Muscle layer of colon (tissue), 2 donors: Measurements from ENCODE around the gene PLPPR2.

Experiments used
- H3K27ac ChIP-seq: one replicate; pipeline ENCODE4 v1.7.0; 2013; ENCODE audit warnings: low read depth, mild to moderate bottlenecking, low read length, moderate library complexity
- H3K27me3 ChIP-seq, 2 donors: one replicate each; pipeline ENCODE4 v1.7.0; 2013; ENCODE audit warnings: low read length in 2 of 2, mild to moderate bottlenecking in 2 of 2; ENCODE audit not compliant: insufficient read depth in 2 of 2, control insufficient read depth in 1 of 2
- H3K36me3 ChIP-seq: one replicate; pipeline ENCODE4 v1.7.0; 2013; ENCODE audit warnings: mild to moderate bottlenecking, low read length; ENCODE audit not compliant: insufficient read depth
- H3K4me1 ChIP-seq: one replicate; pipeline ENCODE4 v1.7.0; 2013; ENCODE audit warnings: mild to moderate bottlenecking, low read length; ENCODE audit not compliant: insufficient read depth
- H3K4me3 ChIP-seq, 2 donors: one replicate each; pipeline ENCODE4 v1.7.0; 2013; ENCODE audit warnings: low read length in 2 of 2, low read depth in 1 of 2, mild to moderate bottlenecking in 1 of 2, moderate library complexity in 1 of 2
- H3K9ac ChIP-seq: one replicate; pipeline ENCODE4 v1.7.0; 2013; ENCODE audit warnings: low read length
- H3K9me3 ChIP-seq: one replicate; pipeline ENCODE4 v1.7.0; 2013; ENCODE audit warnings: mild to moderate bottlenecking, low read length
- donor health status: abdominal sarcoma.
- donor health status: Adenocarcinoma of cecum.

The PLPPR2 gene

GRCh38 chr19:11363881-11364280 is 8.6 kb downstream of the PLPPR2 start:
- H3K36me3 ChIP-seq = peaks cover 24% of the 10 kb centered on the region
- H3K27ac ChIP-seq = no peak overlapping the region

GRCh38 chr19:11364296-11364904 is 9.2 kb downstream of the PLPPR2 start:
- no peak overlapping the region for H3K27ac ChIP-seq
- no peaks in the 10 kb centered on the region for H3K27me3 ChIP-seq
- H3K36me3 ChIP-seq = peaks cover 24% of the 10 kb centered on the region
- no peaks in the 10 kb centered on the region for H3K9me3 ChIP-seq
- H3K9ac ChIP-seq = no peak overlapping the region
- H3K4me3 ChIP-seq = no peak overlapping the region
- no peaks in the 10 kb centered on the region for H3K4me1 ChIP-seq

More at GRCh38 chr19:11363881-11364280, 8.6 kb downstream of the PLPPR2 start:
- no peak overlapping the region for H3K4me3 ChIP-seq
- H3K27me3 ChIP-seq = no peaks in the 10 kb centered on the region
- no peak overlapping the region for H3K9ac ChIP-seq
- H3K9me3 ChIP-seq = no peaks in the 10 kb centered on the region
- no peaks in the 10 kb centered on the region for H3K4me1 ChIP-seq

GRCh38 chr19:11364935-11365334 is 9.7 kb downstream of the PLPPR2 start:
- H3K27me3 ChIP-seq = no peaks in the 10 kb centered on the region
- H3K36me3 ChIP-seq = peaks cover 24% of the 10 kb centered on the region
- H3K9me3 ChIP-seq = no peaks in the 10 kb centered on the region

GRCh38 chr19:11365557-11366117 is 10.4 kb downstream of the PLPPR2 start:
- Histone ChIP-seq H3K27ac (no peak overlapping the region), H3K9ac (no peak overlapping the region), H3K9me3 (no peaks in the 10 kb centered on the region), H3K4me3 (no peak overlapping the region), H3K4me1 (no peaks in the 10 kb centered on the region), H3K27me3 (no peaks in the 10 kb centered on the region), H3K36me3 (peaks cover 23% of the 10 kb centered on the region)

More at GRCh38 chr19:11364935-11365334, 9.7 kb downstream of the PLPPR2 start:
- H3K4me3 ChIP-seq = no peak overlapping the region
- H3K27ac ChIP-seq = no peak overlapping the region
- no peak overlapping the region for H3K9ac ChIP-seq
- no peaks in the 10 kb centered on the region for H3K4me1 ChIP-seq

GRCh38 chr19:11367528-11367927 is 12.3 kb downstream of the PLPPR2 start:
- H3K9me3 ChIP-seq = no peaks in the 10 kb centered on the region
- H3K27ac ChIP-seq = no peak overlapping the region
- H3K36me3 ChIP-seq = peaks cover 7% of the 10 kb centered on the region
- no peaks in the 10 kb centered on the region for H3K4me1 ChIP-seq
- no peak overlapping the region for H3K9ac ChIP-seq
- no peaks in the 10 kb centered on the region for H3K27me3 ChIP-seq
- no peak overlapping the region for H3K4me3 ChIP-seq

GRCh38 chr19:11370744-11371143 is 15.5 kb downstream of the PLPPR2 start:
- no peak overlapping the region for H3K27ac ChIP-seq
- H3K4me1 ChIP-seq = peaks cover 14% of the 10 kb centered on the region
- H3K27me3 ChIP-seq = no peaks in the 10 kb centered on the region
- H3K9ac ChIP-seq = no peak overlapping the region
- no peaks in the 10 kb centered on the region for H3K36me3 ChIP-seq
- H3K4me3 ChIP-seq = no peak overlapping the region
- H3K9me3 ChIP-seq = no peaks in the 10 kb centered on the region

- H3K4me3 ChIP-seq = peak overlapping the region in 1 of 2 donors; percentile 67
- H3K9me3 ChIP-seq = no peaks in the 10 kb centered on the region
- H3K9ac ChIP-seq = no peak overlapping the region
- no peak overlapping the region for H3K27ac ChIP-seq
- no peaks in the 10 kb centered on the region for H3K36me3 ChIP-seq
- H3K4me1 ChIP-seq = peaks cover 36% of the 10 kb centered on the region
- no peaks in the 10 kb centered on the region for H3K27me3 ChIP-seq
These were observed 18.1 kb downstream of the PLPPR2 start for GRCh38 chr19:11373166-11373884.

GRCh38 chr19:11373885-11374432 is 18.7 kb downstream of the PLPPR2 start:
- Histone ChIP-seq H3K4me3 (peak overlapping the region; percentile 43 to 67), H3K27me3 (no peaks in the 10 kb centered on the region), H3K9me3 (no peaks in the 10 kb centered on the region), H3K27ac (peak overlapping the region; percentile 93), H3K9ac (peak overlapping the region; percentile 8), H3K36me3 (no peaks in the 10 kb centered on the region), H3K4me1 (peaks cover 40% of the 10 kb centered on the region)

GRCh38 chr19:11374433-11375142 is 19.4 kb downstream of the PLPPR2 start, which contains the start of gene SWSAP1:
TSS of gene SWSAP1 (plus strand) at chr19:11374666. CDS start at chr19:11374681, 15 bp downstream.
- Histone ChIP-seq H3K4me3 (peak within 1 kb of the TSS; percentile 43 to 67), H3K9ac (peak within 1 kb of the TSS; percentile 35), H3K27ac (peak within 1 kb of the TSS; percentile 93), H3K9me3 (no peaks in the 10 kb centered on the region), H3K36me3 (no peaks in the 10 kb centered on the region), H3K27me3 (no peaks in the 10 kb centered on the region), H3K4me1 (peaks cover 40% of the 10 kb centered on the region)

GRCh38 chr19:11375143-11375948 is 20.1 kb downstream of the PLPPR2 start:
- Histone ChIP-seq H3K4me1 (peaks cover 46% of the 10 kb centered on the region), H3K9me3 (no peaks in the 10 kb centered on the region), H3K4me3 (peak overlapping the region; percentile 25 to 67), H3K9ac (peak overlapping the region; percentile 35), H3K36me3 (no peaks in the 10 kb centered on the region), H3K27me3 (no peaks in the 10 kb centered on the region), H3K27ac (peak overlapping the region; percentile 93)
